Fibroblast of lung (primary cell): Measurements from ENCODE around the gene LTBP2.

Source experiments
- CTCF ChIP-seq, 2 donors: IDR thresholded peaks in 1 of 2; conservative IDR thresholded peaks in 1 of 2; 1 replicate in 1 of 2; 2 replicates in 1 of 2; pipeline ENCODE4 v1.5.1; 2011 to 2012; ENCODE audit warnings: low read length in 2 of 2, control low read depth in 1 of 2, inconsistent platforms in 1 of 2, low read depth in 1 of 2, mild to moderate bottlenecking in 1 of 2
- EZH2 ChIP-seq: IDR thresholded peaks from 2 replicates; pipeline ENCODE4 v1.5.1; 2012; ENCODE audit warnings: low read length, control low read depth, mild to moderate bottlenecking; ENCODE audit errors: missing control alignments

GRCh38 chr14:74531467-74531866 lies 80.6 kb downstream of the LTBP2 start:
- peak; percentile 19 to 52 for TF ChIP-seq CTCF (conservative IDR thresholded peaks at IDR 0.05 in 1 of 2, IDR thresholded peaks at IDR 0.05 in 1 of 2; ENCODE audit: low read depth in 1 of 2, low read length in 2 of 2)
- no peak for TF ChIP-seq EZH2
